Activated CD8-positive, alpha-beta T cell treated with anti-CD3 and anti-CD28 coated beads for 36 hours (primary cell): ENCODE data around the gene FCHSD2. TPM values are rescaled to one million over a fixed set of nuclear protein-coding genes. Genes with fewer than 3 reads are reported as not detected.
A peak's percentile ranks its signal among the peaks of the same experiment; 100 is the strongest.

Source experiments
- ATAC-seq: fragments of 200-7000 bp; cut with Tn5 transposase; one replicate; pipeline ENCODE4 v1.10.0; 2021; ENCODE audit warnings: mild to moderate bottlenecking, moderate library complexity
- CTCF ChIA-PET: fragments of 350-600 bp; sonication (Branson Sonifier 250); formaldehyde crosslinking; loops from one replicate; lab custom pipeline; 2021; ENCODE audit warnings: antibody characterized with exemption; lab: Charles Lee
- POLR2A ChIA-PET: fragments of 350-600 bp; sonication (Branson Sonifier 250); formaldehyde crosslinking; loops from one replicate; lab custom pipeline; 2021; ENCODE audit warnings: antibody characterized with exemption; lab: Charles Lee
- DNase-seq: peaks from one replicate; pipeline ENCODE4 v3.0.0-alpha.2; 2020
- H3K27ac Mint-ChIP-seq: one replicate; pipeline ENCODE4 v1.8.0; 2021; ENCODE audit warnings: mild to moderate bottlenecking, mixed read lengths
- H3K27me3 Mint-ChIP-seq: one replicate; pipeline ENCODE4 v1.8.0; 2021; ENCODE audit warnings: mixed read lengths
- H3K36me3 Mint-ChIP-seq: one replicate; pipeline ENCODE4 v1.8.0; 2021; ENCODE audit warnings: low read depth, mixed read lengths
- H3K4me1 Mint-ChIP-seq: one replicate; pipeline ENCODE4 v1.8.0; 2021; ENCODE audit warnings: low read depth, mixed read lengths
- H3K4me3 Mint-ChIP-seq: one replicate; pipeline ENCODE4 v1.8.0; 2021; ENCODE audit warnings: mild to moderate bottlenecking, moderate library complexity, mixed read lengths
- H3K9me3 Mint-ChIP-seq: one replicate; pipeline ENCODE4 v1.8.0; 2021; ENCODE audit warnings: mixed read lengths
- intact Hi-C: fragments of 100-400 bp; cut with micrococcal nuclease; formaldehyde crosslinking; loops from one replicate; pipeline ENCODE4 v1.10.0; 2022
- total RNA-seq, 2 experiments: library from RNA; stranded (reverse); gene quantifications; one replicate each; pipeline ENCODE4 v1.2.3, GENCODE V29; 2021
- TF ChIP-seq, protein P1 (sequence below): fragments of 200-600 bp; IDR thresholded peaks from one replicate; pipeline ENCODE4 v1.8.0; 2022; ENCODE audit warnings: antibody characterized with exemption, mild to moderate bottlenecking

Gene FCHSD2
- total RNA-seq, 2 experiments from 2014 or later, result 23.6 to 24.8 TPM

- TF ChIP-seq, protein P1, sequence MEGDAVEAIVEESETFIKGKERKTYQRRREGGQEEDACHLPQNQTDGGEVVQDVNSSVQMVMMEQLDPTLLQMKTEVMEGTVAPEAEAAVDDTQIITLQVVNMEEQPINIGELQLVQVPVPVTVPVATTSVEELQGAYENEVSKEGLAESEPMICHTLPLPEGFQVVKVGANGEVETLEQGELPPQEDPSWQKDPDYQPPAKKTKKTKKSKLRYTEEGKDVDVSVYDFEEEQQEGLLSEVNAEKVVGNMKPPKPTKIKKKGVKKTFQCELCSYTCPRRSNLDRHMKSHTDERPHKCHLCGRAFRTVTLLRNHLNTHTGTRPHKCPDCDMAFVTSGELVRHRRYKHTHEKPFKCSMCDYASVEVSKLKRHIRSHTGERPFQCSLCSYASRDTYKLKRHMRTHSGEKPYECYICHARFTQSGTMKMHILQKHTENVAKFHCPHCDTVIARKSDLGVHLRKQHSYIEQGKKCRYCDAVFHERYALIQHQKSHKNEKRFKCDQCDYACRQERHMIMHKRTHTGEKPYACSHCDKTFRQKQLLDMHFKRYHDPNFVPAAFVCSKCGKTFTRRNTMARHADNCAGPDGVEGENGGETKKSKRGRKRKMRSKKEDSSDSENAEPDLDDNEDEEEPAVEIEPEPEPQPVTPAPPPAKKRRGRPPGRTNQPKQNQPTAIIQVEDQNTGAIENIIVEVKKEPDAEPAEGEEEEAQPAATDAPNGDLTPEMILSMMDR, result no peak
- CTCF ChIA-PET, result interaction anchor here (1.1 to 1.2 kb wide), 2 partner anchors 13 to 130 kb away, joined by 3 read pairs; no protein-coding TSS in a partner anchor
- Mint-ChIP-seq H3K27me3 (no peaks in the 10 kb centered on the region), H3K9me3 (no peaks in the 10 kb centered on the region), H3K4me3 (no peak overlapping the region), H3K36me3 (no peaks in the 10 kb centered on the region), H3K27ac (no peak overlapping the region), H3K4me1 (peaks cover 24% of the 10 kb centered on the region)
- POLR2A ChIA-PET, result no interaction called here
- no peak for DNase-seq
- ATAC-seq, result no peak
- intact Hi-C loops, result no loop called here
Measured at GRCh38 chr11:73048446-73048845, 93.7 kb downstream of the FCHSD2 start.

DNA sequence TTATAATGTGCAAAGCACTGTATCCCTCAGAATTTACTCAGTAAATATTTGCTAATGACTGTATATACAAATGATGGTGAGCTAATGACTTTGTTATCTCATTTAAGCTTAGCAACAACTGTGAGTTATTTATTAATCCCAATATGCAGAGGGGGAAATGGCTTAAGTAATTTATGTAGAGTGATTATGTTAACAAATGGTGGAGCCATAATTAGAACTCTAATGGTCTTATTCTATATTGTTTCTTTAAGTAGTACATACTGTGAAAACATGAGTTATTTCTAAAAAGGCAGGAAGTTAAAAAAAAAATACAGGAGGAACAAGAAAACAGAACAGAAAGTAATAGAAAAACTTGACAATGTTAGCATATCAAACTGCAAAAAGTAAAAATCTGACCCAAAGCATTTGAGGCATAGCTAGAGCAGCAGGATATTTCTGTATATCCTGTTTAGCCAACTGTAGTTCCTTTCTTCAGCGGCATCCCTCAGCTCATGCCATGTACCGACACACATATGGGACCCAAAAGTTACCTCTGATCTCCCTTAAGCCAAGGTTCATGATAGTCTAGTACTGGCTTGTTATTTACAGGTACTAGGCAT lies 94.2 kb downstream of the FCHSD2 start:
- Mint-ChIP-seq H3K36me3 (no peaks in the 10 kb centered on the region), H3K4me1 (peaks cover 24% of the 10 kb centered on the region), H3K4me3 (peak overlapping the region; percentile 35), H3K27me3 (no peaks in the 10 kb centered on the region), H3K27ac (peak overlapping the region; percentile 26), H3K9me3 (no peaks in the 10 kb centered on the region)
- ChIA-PET CTCF (interaction anchor here (1.1 to 1.6 kb wide), 4 partner anchors 12 to 236 kb away, joined by 3 to 5 read pairs (median 3); no protein-coding TSS in a partner anchor), POLR2A (interaction anchor here (0.6 kb wide), 1 partner anchor 38 kb away, joined by 4 read pairs; no protein-coding TSS in a partner anchor)
- TF ChIP-seq, protein P1, result no peak
- DNase-seq (no peak), ATAC-seq (no peak)
- intact Hi-C loops, result no loop called here

DNA sequence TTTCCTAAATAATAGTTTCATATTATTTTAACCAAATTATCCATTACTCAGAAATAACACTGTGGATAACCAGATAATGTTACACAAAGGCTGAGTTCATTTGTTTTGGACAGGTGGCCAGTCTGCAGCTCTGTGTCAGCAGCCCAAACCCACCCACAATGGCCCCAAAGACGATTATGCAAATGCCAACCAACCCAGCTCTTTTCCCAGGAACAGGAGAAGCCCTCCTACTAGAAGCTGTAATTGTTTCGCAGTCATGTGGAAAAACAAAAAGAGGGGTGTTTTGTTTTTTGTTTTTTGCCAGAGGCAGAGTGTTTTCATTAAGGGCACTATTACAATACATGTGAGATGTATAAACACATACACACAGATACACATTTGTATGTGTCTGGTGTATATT lies 102.1 kb downstream of the FCHSD2 start:
- no peak overlapping the region for H3K27ac Mint-ChIP-seq
- TF ChIP-seq, protein P1, result no peak
- ATAC-seq (no peak), DNase-seq (no peak)
- no peaks in the 10 kb centered on the region for H3K27me3 Mint-ChIP-seq
- peaks cover 7% of the 10 kb centered on the region for H3K4me1 Mint-ChIP-seq
- CTCF ChIA-PET, result no interaction called here
- H3K4me3 Mint-ChIP-seq, result no peak overlapping the region
- H3K9me3 Mint-ChIP-seq, result no peaks in the 10 kb centered on the region
- intact Hi-C loops, result no loop called here
- peaks cover 2% of the 10 kb centered on the region for H3K36me3 Mint-ChIP-seq
- POLR2A ChIA-PET, result no interaction called here

GRCh38 chr11:73034777-73035176 lies 107.3 kb downstream of the FCHSD2 start:
- POLR2A ChIA-PET, result interaction anchor here (0.9 to 1.3 kb wide), 3 partner anchors 106 to 241 kb away, joined by 3 read pairs; partner anchors contain the start of gene STARD10
- intact Hi-C loops, result no loop called here
- Mint-ChIP-seq H3K27me3 (no peaks in the 10 kb centered on the region), H3K4me1 (peaks cover 32% of the 10 kb centered on the region), H3K4me3 (peak overlapping the region; percentile 48), H3K36me3 (peaks cover 3% of the 10 kb centered on the region), H3K9me3 (no peaks in the 10 kb centered on the region), H3K27ac (peak overlapping the region; percentile 85)
- TF ChIP-seq, protein P1, result no peak
- peak; percentile 36 for DNase-seq
- CTCF ChIA-PET, result interaction anchor here (1.0 to 1.5 kb wide), 2 partner anchors 9 to 144 kb away, joined by 3 to 5 read pairs; no protein-coding TSS in a partner anchor
- ATAC-seq, result peak; percentile 89

GRCh38 chr11:73034331-73034730 lies 107.8 kb downstream of the FCHSD2 start:
- peak; percentile 82 for ATAC-seq
- intact Hi-C loops, result no loop called here
- peaks cover 5% of the 10 kb centered on the region for H3K36me3 Mint-ChIP-seq
- ChIA-PET CTCF (interaction anchor here (1.0 to 1.5 kb wide), 2 partner anchors 9 to 144 kb away, joined by 3 to 5 read pairs; no protein-coding TSS in a partner anchor), POLR2A (interaction anchor here (0.9 to 1.3 kb wide), 3 partner anchors 107 to 240 kb away, joined by 3 read pairs; partner anchors contain the start of gene STARD10)
- H3K9me3 Mint-ChIP-seq, result no peaks in the 10 kb centered on the region
- peak overlapping the region; percentile 48 for H3K4me3 Mint-ChIP-seq
- H3K27me3 Mint-ChIP-seq, result no peaks in the 10 kb centered on the region
- DNase-seq, result no peak
- H3K4me1 Mint-ChIP-seq, result peaks cover 37% of the 10 kb centered on the region
- TF ChIP-seq, protein P1, result no peak
- H3K27ac Mint-ChIP-seq, result peak overlapping the region; percentile 85
